ENCODE results near the gene TTPAL.

TTPAL gene, protein sequence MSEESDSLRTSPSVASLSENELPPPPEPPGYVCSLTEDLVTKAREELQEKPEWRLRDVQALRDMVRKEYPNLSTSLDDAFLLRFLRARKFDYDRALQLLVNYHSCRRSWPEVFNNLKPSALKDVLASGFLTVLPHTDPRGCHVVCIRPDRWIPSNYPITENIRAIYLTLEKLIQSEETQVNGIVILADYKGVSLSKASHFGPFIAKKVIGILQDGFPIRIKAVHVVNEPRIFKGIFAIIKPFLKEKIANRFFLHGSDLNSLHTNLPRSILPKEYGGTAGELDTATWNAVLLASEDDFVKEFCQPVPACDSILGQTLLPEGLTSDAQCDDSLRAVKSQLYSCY

DNA sequence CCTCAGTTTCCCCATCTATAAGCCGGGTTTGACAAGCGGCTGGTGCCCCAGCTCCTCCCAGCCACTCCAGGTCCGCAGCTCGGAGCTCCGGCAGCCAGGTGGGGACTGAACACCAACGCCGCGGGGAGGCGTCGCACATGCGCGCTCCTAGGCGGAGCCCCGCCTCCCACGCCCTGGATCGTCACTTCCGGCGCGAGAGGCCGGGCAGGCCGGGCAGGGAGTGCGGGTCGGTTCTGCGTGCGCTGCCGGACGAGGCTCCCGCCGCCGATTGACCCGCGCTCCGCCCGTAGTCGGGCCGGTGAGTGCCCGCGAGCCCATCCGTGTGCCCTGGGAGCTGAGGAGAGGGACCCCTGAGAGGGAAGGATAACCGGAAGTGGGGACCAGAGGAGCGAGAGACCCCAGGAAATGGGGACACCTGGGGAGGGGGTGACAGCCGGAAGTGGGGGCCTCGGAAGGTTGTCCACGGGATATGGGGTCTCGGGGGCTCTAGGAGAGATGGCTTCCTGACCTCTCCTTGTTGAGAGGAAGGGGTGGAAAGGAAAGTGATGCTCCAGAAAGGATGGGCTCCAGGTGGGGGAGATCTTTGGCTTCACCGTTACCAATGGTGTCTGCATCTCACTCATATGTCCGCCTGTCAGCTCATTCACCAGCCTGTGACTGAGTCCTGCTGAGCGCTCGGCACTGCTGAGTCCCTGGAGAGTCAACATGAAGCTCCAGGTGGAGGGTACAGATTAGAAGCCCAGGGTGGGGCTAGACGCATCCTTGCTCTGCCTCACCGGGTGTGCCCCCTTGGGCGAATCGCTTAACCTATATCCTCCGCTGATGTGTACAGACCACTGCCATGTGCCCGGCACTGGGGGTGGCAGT lies at the start of gene TTPAL:
Gene TTPAL (plus strand): TSS at position 181 of the 867 bp plus-strand sequence. CDS start 4,126 bp downstream, outside the sequence.
- CTCF ChIA-PET = interaction anchor here (0.8 to 3.2 kb wide), 19 partner anchors 14 to 262 kb away, joined by 3 to 30 read pairs (median 3); partner anchors contain the start of gene FITM2
- peak within 1 kb of the TSS; percentile 96 for H3K4me3 ChIP-seq (ENCODE audit: low read depth, low read length)
- POLR2A ChIA-PET = interaction anchor here (0.6 to 2.0 kb wide), 4 partner anchors 19 to 165 kb away, joined by 3 to 6 read pairs (median 4); partner anchors contain the start of gene FITM2
- DNase-seq (ENCODE audit: low read depth, low spot score) = no peak
- TF ChIP-seq, protein P1, sequence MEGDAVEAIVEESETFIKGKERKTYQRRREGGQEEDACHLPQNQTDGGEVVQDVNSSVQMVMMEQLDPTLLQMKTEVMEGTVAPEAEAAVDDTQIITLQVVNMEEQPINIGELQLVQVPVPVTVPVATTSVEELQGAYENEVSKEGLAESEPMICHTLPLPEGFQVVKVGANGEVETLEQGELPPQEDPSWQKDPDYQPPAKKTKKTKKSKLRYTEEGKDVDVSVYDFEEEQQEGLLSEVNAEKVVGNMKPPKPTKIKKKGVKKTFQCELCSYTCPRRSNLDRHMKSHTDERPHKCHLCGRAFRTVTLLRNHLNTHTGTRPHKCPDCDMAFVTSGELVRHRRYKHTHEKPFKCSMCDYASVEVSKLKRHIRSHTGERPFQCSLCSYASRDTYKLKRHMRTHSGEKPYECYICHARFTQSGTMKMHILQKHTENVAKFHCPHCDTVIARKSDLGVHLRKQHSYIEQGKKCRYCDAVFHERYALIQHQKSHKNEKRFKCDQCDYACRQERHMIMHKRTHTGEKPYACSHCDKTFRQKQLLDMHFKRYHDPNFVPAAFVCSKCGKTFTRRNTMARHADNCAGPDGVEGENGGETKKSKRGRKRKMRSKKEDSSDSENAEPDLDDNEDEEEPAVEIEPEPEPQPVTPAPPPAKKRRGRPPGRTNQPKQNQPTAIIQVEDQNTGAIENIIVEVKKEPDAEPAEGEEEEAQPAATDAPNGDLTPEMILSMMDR (IDR thresholded peaks at IDR 0.05; ENCODE audit: insufficient read depth, low read length, missing control alignments) = peak; percentile 50

DNA sequence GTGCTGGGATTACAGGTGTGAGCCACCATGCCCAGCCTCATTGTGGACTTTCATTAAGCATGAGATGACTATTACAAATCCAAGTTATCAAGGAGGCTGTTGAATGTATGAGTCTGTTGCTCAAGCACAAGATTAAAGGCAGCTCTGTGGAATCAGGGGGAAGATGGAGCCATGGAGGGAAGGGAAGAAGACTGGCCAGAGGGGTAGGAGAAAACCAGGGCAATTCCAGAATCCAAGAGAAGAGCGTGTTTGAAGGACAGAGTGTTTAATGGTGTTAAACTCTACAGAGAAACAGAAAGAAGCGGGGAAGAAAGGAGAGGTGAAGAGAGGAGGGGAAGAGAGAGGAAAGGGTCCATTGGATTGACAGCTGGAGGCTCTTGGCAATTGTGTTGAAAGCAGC lies 49.8 kb upstream of the TTPAL start:
- DNase-seq (ENCODE audit: low read depth, low spot score) = no peak
- POLR2A ChIA-PET = no interaction called here
- CTCF ChIA-PET = interaction anchor here (1.9 kb wide), 1 partner anchor 36 kb away, joined by 4 read pairs; no protein-coding TSS in a partner anchor
- no peak overlapping the region for H3K4me3 ChIP-seq (ENCODE audit: low read depth, low read length)
- TF ChIP-seq, protein P1 (IDR thresholded peaks at IDR 0.05; ENCODE audit: insufficient read depth, low read length, missing control alignments) = no peak

DNA sequence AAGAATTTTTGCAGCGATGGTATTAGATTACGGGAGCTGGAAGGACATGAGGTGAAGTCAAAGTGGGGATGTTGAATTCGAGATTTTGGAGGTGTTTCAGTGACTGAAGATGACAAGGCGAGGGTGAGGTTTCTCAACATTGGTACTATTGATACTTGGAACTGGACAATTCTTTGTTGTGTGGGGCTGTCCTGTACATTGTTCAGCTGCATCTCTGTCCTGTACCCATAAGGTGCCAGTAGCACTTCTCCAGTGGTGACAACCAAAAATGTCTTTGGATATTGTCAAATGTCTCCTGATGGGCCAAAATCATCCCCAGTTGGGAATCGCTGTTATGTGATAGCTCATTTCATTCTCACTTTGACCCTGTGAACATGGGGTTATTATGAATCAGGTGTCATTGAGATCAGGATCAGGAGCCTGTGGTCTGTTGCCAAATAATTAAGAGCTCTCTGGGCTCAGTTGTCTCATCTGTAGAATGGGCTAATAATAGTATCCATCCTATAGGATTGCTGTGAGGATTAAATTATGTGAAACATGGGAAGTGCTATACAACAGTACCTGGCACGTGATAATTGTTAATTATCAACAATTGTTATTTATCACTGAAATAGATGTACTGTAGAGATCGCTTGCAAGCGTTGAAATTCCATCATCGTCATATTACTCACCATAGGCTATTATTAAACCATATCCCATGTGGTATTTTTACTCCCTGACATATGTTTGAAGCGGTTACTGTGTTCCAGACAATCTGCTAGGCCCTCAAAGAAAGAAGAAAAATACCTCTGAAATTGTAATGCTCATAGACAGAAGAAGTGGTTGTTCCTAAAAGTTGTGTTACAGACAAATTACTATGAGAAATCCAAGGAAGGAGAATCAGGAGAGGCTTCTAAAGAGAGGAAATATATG lies 48.5 kb upstream of the TTPAL start:
- TF ChIP-seq, protein P1 (IDR thresholded peaks at IDR 0.05; ENCODE audit: insufficient read depth, low read length, missing control alignments) = no peak
- ChIA-PET POLR2A (no interaction called here), CTCF (interaction anchor here (0.8 to 1.9 kb wide), 2 partner anchors 34 to 38 kb away, joined by 3 to 4 read pairs; no protein-coding TSS in a partner anchor)
- H3K4me3 ChIP-seq (ENCODE audit: low read depth, low read length) = no peak overlapping the region
- no peak for DNase-seq (ENCODE audit: low read depth, low spot score)

DNA sequence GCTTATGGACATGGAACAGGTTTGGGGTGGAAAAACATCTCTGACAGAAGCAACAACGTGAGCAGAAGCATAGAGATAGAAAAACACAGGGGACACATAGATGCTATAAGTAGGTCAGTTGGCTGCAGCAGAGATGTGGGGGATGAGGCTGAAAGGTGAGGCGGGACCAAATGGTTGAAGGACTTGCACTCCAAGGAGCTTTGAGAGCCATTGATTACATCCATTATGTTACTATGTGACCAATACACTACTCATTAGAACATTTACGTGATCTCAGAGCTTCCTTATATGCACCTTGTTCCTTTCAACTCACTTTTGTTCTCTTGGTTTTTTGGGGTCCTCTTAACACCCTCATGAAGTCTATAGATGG lies 47.9 kb upstream of the TTPAL start:
- POLR2A ChIA-PET = no interaction called here
- CTCF ChIA-PET = interaction anchor here (0.8 kb wide), 1 partner anchor 34 kb away, joined by 3 read pairs; no protein-coding TSS in a partner anchor
- no peak for DNase-seq (ENCODE audit: low read depth, low spot score)
- H3K4me3 ChIP-seq (ENCODE audit: low read depth, low read length) = no peak overlapping the region
- TF ChIP-seq, protein P1 (IDR thresholded peaks at IDR 0.05; ENCODE audit: insufficient read depth, low read length, missing control alignments) = no peak

DNA sequence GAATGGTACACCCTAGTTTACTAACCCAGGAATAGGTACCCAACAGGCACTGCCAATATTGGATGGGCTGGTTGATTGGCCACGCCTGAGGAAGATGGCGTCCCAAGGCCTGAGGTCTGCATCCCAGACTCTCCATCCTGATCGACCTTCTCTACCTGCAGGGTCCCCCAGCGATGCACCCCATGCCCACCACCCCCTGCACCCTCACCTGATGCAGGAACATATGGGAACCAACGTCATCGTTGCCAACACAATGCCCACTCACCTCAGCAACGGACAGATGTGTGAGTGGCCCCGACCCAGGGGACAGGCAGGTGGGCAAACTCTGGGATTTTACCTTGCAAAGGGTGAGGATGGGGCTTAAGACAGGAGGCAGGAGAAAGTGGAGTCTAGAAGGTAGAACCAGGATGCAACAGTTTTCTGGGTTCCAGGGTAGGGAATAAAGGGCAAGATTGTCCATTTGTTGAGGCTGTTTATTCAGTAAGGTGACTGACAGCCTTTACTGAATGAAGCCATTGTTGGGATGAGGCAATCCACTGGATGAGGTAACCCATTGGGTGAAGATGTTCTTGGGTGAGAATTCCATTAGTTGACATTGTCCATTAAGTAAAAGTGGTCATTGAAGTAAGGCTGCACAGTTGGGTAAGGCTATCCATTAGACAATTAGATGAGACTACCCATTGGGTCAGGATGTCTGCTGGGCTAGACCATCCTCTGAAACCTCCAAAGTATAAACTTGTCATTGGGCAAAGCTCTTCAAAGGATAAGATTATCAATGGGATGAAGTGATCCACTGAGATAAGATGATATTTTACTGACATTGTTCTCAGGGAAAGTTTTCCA lies 47.3 kb upstream of the TTPAL start:
- no peak for DNase-seq (ENCODE audit: low read depth, low spot score)
- ChIA-PET POLR2A (no interaction called here), CTCF (no interaction called here)
- TF ChIP-seq, protein P1 (IDR thresholded peaks at IDR 0.05; ENCODE audit: insufficient read depth, low read length, missing control alignments) = no peak
- H3K4me3 ChIP-seq (ENCODE audit: low read depth, low read length) = no peak overlapping the region
